ENCODE results near the gene MAST2. TPM values are rescaled to one million over a fixed set of nuclear protein-coding genes. Genes with fewer than 3 reads are reported as not detected.

Gene MAST2
- total RNA-seq, 1 experiment from 2014 or later = 9.6 TPM

DNA sequence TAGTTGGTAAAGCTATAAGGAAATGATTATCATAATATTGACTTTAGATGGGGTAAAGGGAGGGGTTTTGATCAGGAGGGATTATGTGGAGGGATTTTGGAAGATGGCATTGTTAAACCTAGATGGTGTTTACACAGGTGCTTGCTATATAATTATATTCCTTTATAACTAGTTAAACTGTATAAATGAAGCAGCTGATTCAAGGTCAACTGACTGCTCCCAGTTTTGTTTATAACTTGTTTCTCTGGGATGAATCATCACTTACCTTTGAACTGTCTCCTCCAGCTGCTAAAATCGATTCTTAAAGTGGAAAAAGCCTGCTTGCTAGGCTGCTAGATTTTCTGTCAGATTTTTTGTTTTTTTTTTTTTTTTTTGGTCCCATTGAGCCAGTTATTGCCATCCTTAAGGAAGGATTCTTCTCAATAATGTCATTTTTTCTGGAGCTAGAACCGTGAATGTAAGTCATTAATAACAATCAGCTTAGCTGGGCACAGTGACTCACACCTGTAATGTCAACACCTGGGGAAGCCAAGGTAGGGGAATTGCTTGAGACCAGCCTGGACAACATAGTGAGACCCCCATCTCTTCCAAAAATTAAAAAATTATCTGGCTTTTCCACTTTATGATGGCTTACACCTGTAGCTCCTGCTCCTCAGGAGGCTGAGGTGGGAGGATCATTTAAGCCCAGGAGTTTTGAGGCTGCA is 175.8 kb downstream of the MAST2 start:
- no peak for DNase-seq (ENCODE audit: low spot score)

DNA sequence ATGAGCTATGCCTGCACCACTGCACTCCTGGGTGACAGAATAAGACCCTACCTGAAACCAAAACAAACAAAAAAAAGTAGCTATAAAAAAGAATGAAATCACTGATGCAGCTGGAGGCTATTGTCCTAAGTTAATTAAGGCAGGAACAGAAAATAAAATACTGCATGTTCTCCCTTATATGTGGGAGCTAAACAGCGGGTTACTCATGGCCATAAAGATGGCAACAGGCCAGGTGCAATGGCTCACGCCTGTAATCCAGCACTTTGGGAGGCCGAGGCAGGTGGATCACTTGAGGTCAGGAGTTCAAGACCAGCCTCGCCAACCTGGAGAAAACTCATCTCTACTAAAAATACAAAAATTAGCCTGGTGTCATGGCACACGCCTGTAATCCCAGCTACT is 176.4 kb downstream of the MAST2 start:
- DNase-seq (ENCODE audit: low spot score) = no peak

DNA sequence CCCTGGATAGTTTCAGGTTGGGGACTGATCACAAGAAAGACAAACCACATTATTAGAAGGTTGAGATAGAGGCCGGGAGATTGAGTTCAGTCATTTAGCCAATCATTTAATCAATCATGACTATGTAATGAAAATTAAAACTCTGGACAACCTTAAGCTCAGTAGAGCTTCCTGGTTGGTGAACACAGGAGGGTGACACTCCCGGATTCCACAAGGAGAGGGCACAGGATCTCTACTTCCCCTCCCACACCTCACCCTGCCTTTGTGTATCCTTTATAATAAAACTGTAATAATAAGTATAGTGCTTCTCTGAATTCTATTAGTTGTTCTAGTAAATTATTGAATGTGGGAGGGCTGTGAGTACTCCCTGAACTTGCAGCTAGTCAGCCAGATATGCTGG is 178.9 kb downstream of the MAST2 start:
- DNase-seq (ENCODE audit: low spot score) = no peak

DNA sequence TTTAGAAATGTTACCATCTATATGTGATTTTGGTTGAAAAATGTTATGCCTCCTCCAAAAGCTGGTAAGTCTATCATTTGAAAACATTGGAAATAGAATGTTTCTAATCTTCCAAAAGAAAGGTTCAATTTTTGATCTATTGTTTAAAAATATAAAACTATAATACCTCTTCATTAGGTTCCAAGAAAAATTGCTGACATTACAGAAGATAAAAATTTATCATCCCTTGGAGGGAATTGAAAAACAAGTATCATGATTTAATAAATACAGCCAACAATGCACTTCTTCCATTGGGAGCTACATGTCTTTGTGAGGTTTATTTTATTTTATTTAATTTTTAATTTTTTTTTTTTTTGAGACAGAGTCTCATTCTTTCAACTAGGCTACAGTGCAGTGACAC is 180.6 kb downstream of the MAST2 start:
- DNase-seq (ENCODE audit: low spot score) = no peak

DNA sequence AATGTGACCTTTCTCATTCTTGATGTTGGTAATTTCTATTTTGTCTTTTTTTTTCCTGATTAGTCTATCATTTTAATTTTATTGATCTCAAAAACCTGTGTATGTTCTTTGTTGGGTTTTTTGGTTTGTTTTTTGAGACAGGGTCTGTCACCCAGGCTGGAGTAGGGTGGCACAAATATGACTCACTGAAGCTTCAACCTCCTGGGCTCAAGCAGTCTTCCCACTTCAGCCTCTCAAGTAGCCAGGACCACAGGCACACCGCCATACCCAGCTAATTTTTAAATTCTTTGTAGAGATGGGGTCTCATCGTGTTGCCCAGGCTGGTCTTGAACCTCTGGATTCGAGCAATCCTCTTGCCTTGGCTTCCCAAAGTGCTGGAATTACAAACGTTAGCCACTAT is 183.8 kb downstream of the MAST2 start:
- no peak for DNase-seq (ENCODE audit: low spot score)

DNA sequence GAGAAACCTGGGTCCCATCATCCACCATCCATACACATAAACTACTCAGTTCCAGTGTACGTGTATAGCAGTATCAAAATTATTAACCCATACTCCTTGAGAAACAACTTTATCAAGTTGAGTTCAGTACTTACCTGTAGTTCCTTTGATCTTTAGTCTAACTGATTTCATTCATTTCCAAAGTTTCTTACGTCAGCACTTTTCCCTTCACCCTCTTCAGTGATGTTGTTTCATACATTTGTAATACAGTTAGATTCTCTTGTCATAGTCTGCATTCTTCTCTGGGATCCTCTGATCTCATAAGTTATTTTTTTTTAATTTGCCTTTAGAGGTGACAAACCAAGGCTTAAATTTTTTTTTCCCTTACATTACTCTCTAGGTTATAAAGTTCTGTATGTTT is 185.8 kb downstream of the MAST2 start:
- DNase-seq (ENCODE audit: low spot score) = no peak

DNA sequence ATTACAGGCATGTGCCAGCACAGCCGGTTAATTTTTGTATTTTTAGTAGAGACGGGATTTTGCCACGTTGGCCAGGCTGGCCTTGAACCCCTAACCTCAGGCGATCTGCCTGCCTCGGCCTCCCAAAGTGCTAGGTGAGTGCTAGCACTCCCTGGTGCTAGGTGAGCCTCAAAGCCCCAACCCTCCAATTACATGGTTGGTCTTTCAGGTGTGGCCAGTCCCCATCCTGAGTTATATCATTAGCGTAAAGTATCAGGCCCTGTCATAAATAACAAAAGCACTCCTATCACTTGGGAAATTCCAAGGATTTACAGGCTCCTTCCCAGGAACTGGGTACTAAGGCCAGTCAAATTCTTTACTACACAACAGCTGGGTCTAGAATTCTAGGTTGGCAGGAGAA is 191.0 kb downstream of the MAST2 start:
- DNase-seq (ENCODE audit: low spot score) = no peak

DNA sequence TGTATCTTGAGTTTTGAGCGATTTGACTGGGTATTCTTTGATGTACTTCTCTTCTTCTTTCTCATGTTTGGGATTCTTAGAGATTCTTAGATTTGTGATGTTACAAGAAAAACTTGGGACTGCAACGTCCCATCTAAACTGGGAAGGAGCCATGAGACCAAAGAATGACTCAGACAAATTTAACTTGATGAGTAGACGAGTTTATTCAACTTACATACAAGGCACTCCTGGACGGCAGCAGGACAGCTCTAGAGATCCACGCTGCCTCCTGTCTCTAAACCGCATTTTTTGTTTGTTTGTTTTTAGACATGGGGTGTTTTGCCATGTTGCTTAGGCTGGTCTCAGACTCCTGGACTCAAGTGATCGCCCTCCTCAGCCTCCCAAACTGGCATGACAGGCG is 191.9 kb downstream of the MAST2 start:
- DNase-seq (ENCODE audit: low spot score) = no peak

DNA sequence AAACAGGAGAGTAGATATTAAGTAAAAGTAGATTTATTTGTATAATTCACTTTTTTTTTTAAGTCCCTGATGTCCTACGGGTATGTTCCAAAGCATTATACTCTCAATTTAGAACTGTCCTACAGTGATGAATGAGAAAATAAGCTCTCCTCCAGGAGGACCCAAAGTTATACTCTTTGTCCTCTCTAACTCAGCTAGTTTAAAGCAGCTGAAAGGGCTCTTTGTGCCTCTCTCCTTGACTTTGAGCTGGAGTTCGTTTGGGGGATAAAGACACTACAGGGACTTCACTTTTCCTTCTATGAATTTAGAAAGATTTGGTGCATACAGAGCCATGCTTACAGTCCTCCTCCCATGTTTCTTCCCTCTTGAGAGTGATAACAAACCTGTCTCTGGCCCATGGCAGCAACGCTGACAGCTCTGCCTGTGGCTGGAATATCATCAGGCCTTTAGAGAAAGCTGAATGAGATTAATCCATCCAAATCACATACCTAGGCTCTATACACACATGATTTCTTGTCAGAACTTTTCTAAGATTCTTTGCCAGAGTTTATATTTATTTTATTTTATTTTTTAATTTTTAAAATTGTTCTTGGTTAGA is 194.7 kb downstream of the MAST2 start:
- DNase-seq (ENCODE audit: low spot score) = no peak

DNA sequence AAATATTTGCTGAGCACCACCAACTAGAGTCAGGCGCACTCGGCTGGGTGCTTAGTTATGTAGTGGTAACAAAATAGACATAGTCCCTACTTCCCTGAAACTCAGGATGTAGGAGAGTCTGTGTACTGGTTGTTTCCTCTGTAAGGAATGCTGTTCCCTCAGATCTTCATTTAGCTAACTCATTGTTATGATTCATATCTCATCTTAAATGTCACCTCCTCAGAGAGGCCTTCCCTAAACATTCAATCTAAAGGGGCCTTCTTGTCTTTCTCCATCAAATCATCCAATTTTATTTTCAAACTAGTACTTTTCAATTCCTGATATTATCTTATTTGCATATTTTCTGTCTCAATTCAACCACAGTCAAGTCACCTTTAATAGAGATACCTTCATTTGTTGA is 196.1 kb downstream of the MAST2 start:
- DNase-seq (ENCODE audit: low spot score) = no peak

DNA sequence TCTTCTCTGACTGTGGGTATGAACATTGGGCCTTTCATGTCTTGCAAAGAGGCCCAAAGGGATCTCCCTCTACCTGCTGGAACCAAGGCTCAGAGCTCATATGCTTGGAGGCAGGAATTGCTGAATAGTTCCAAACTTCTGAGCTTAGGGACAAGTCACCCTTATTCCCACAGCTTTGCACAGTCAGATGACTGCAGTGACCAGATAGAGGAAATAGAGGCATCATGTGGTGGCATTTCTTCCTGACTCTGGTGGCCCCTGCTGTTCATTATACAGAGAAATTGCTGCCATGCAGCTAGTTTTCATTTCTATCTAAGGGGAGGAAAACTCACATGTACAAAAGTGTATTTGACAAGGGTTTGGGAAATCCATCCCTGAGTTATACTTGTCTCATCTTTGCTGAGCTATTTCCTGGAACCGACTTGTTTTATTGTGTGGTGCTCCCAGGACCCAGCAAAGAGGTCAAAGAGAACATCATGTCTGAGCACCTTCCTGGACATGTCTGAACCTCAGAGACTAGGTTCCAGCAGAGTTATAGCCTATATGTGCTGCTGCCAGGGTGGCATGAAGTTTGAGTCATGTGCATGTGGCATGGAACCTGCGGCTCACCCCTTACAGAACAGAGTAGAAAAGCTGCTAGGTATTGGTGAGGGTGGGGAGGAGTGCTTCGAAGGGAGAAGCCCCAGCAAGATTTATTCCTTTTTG is 197.8 kb downstream of the MAST2 start:
- no peak for DNase-seq (ENCODE audit: low spot score)

DNA sequence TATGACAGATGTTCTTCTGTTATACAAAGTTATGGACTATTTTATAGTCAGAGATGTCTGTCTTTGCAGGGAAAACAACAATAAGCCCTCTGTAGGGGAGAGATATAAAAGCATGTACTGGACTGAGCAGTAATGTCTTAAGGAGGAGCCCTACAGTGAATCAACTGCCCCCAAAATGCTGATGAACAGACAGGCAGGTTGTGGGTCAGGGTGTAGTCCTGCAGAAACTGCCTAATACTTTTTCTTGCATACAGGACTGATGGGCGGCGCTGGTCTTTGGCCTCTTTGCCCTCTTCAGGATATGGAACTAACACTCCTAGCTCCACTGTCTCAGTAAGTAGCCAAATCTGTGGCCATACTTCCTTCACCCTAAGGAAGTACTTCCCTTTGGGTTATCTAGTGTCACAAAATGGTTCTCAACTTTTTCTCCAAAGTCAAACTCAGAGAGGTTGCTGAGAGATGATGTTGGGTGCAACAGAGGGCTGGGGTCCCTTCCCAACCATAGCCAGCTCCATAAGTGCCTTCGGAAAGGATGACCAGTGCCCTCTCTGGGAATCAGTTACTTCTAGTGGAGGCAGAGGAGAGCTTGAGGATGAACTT is 199.2 kb downstream of the MAST2 start:
- no peak for DNase-seq (ENCODE audit: low spot score)

DNA sequence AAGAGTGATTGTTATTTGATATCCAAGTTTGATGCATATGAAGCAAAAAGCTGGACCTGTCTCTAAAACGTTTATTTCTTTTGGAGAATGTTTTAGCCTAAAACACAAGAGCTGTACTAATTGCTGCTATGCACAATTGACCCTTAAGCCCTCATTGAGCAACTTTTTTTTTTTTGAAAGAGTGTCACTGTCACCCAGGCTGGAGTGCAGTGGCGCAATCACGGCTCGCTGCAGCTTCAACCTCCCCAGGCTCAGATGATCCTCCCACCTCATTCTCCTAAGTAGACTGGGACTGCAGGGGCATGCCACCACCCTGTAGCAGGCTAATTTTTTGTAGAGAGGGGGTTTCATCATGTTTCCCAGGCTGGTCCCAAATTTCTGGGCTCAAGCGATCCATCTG is 199.9 kb downstream of the MAST2 start:
- no peak for DNase-seq (ENCODE audit: low spot score)

DNA sequence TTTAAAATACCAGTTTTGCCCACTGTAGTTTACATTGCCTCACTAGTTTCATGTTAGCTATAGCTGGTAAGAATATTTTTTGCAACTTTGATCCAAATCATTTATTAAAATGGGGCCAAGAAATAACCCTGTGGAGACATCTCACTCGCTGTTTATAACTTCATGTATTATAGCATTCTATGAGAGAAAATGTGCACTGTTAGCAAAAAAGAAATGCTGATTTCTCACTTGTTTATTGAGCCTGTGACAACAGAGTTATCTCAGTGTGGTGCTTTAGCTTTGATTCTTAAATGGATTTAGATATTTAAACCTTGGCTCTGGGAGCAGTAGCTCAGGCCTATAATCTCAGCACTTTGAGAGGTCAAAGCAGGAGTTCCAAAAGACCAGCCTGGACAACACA is 201.1 kb downstream of the MAST2 start:
- no peak for DNase-seq (ENCODE audit: low spot score)

DNA sequence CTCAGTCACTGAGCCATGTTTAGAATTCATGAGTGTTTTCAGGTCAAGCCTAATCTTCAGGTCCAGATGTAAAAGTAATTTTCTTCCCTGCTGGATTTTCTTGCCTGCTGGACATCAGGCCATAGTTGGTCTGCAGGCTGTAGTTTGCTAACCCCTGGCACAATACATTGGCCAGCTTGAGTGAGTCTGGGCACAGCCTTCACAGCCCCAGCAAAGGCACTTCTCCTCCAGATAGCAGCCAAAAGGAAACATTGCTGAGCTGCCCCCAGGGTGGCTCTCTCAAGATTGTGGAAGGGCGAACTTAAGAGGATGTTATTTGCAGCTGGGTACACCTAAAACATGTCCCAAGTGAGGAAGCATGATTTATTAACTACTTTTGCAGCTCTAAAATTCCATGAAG is 202.2 kb downstream of the MAST2 start:
- DNase-seq (ENCODE audit: low spot score) = no peak

DNA sequence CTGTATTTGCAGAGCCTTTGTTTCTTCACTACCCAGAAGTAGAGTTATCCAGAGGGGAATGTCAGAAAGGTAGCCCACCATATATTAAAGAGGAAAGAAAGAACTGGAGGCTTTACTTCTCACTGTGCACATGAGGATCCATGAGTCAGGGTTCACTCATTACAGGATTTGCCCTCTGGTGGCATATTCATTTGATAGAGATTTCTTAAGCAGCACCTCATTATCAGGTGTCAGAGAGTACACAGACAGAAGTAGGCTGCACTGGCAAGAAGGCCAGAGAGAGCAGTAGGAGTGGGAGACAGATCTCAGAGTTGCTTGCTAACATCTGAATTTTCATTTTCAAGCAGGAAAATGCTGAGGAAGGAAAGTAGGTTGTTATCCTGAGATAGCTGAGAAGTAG is 205.2 kb downstream of the MAST2 start:
- no peak for DNase-seq (ENCODE audit: low spot score)

DNA sequence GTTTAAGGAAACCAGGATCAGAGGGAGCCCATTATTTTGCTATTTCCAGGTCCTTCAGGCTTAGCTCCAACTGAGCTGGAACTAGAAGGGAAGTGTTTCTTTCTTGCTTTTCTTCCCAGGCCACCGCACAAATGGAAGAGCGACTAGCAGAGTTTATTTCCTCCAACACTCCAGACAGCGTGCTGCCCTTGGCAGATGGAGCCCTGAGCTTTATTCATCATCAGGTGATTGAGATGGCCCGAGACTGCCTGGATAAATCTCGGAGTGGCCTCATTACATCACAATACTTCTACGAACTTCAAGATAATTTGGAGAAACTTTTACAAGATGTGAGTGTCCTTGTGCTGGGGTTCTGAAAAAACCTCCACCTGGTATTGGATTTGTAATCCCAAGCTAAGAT is 207.2 kb downstream of the MAST2 start:
- no peak for DNase-seq (ENCODE audit: low spot score)

DNA sequence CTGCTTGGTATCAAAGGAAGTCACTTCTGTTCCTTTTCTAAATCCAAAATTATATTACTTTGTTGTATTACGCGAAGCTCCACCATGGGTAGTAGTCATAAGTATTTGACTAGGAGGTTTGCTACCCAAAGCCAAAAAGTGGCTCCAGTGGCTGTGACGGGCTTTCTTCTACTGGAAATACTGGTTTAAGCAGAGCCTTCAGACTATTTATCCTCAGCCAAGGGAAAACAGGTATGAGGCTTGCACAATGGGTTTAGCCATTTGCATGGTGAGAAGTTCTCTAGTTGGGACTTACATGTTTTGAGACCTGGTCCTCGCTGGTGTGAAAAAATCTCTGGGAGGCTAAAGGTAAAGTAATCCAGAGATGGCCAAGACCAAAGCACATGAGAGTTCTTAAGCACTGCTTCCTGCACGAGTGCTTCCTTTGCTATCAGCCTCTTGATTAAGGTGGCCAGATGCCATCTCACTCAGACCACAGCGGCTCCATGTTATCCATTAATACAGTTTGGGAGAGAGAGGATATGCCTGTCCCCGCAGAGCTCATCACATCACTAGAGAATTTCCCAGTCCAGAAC is 207.8 kb downstream of the MAST2 start:
- no peak for DNase-seq (ENCODE audit: low spot score)

DNA sequence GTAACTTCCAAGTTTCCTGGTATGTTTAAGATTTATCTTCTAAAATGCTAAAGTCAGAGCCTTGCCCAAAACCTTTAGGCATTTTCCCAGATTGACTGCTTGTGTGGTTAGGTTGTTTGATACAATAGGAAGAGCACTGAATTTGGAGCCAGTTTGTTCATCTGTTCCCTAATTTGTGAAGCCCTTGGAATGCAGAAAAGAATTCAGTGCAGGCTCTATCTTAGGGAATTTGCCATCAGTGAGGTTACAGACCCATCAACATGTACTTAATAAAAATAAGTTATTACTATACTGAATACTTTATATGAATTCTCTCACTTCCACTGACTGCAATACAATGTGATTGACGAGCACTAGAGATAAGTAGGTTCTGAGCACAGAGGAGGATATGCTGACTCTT is 208.8 kb downstream of the MAST2 start:
- no peak for DNase-seq (ENCODE audit: low spot score)

DNA sequence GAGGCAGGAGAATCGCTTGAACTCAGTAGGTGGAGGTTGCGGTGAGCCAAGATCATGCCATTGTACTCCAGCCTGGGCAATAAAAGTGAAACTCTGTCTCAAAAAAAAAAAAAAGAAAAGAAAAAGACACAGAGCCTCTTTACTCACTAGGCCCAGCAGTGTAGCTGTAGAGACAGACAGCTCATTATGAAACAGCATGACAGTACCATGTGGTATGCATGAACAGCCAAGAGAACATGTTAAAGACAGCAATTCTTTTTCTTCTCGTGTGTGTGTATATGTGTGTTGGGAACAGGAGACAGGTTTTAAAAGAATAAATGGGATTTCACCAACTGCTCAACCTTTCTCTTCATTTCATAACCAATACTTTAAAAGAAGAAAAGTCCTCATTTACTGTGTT is 210.2 kb downstream of the MAST2 start:
- DNase-seq (ENCODE audit: low spot score) = no peak

DNA sequence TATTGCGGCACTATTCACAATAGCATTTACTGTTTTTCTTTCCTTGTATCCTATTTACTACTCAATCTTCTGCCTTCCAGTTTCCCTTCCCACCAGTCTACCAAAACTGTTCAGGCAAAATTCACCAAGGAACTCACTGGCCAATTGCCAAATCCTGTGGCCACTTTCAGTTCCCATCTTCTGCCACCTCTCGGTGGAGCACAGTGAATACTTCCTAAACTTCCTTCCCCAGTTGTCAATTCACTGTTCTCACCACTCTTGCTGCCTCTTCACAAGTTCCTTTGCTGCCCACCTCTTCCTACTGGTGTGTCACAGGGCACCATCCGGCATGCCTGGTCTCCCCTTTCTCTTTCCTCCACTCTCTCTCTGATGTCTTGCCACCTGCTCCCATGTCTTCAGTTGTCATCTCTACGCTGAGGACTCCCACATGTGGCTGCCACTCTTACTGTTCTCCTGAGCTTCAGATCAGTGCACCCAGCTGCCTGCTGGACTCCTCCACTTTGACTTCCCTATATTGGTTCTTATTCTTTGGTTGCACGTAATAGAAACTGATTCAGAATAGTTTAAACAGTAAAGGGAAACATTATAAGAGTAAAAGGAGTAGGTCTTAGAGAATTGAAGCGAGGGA is 214.6 kb downstream of the MAST2 start:
- DNase-seq (ENCODE audit: low spot score) = no peak

DNA sequence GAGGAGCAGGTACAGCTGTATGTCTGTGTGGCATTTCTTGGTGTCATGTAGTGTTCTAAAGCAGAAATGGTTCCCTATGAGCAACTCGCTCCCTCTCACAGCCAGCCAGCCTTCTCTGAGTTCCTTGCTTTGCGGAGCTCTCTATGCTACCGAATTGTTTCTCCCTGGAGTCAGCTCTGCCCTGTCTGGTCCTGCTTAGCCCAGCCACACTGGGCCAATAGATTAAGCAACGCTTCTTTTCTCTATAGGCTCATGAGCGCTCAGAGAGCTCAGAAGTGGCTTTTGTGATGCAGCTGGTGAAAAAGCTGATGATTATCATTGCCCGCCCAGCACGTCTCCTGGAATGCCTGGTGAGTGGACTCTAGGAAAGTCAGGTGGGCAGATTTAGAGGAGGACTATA is 215.9 kb downstream of the MAST2 start:
- DNase-seq (ENCODE audit: low spot score) = no peak
